Nephron (organoid): Measurements from ENCODE around the gene ZMIZ1.

ENCODE experiments used
- H3K27ac Mint-ChIP-seq, 3 experiments: 2 replicates each; pipeline ENCODE4 v1.8.0; 2020; ENCODE audit warnings: mixed read lengths in 3 of 3, mild to moderate bottlenecking in 2 of 3, moderate library complexity in 1 of 3
- H3K27me3 Mint-ChIP-seq: 2 replicates; pipeline ENCODE4 v1.8.0; 2021; ENCODE audit warnings: low read depth, mild to moderate bottlenecking, moderate library complexity, mixed read lengths
- H3K36me3 Mint-ChIP-seq: 2 replicates; pipeline ENCODE4 v1.8.0; 2020; ENCODE audit warnings: low read depth, mixed read lengths
- H3K4me1 Mint-ChIP-seq: 2 replicates; pipeline ENCODE4 v1.8.0; 2020; ENCODE audit warnings: mixed read lengths
- H3K4me3 Mint-ChIP-seq, 3 experiments: 2 replicates each; pipeline ENCODE4 v1.8.0; 2020; ENCODE audit warnings: mild to moderate bottlenecking in 3 of 3, mixed read lengths in 3 of 3, moderate library complexity in 2 of 3
- H3K9me3 Mint-ChIP-seq: 2 replicates; pipeline ENCODE4 v1.8.0; 2020; ENCODE audit warnings: mixed read lengths
- CTCF ChIP-seq, 3 experiments: fragments of 200-600 bp; sonication (generic); IDR thresholded peaks; one replicate each; pipeline ENCODE4 v1.5.0; 2021; ENCODE audit warnings: antibody characterized with exemption in 3 of 3; ENCODE audit not compliant: unreplicated experiment in 3 of 3

ZMIZ1 gene

GRCh38 chr10:79206300-79207095 is 137.7 kb downstream of the ZMIZ1 start:
- TF ChIP-seq CTCF (IDR thresholded peaks at IDR 0.05; ENCODE audit: unreplicated experiment in 3 of 3): no peak
- H3K27me3 Mint-ChIP-seq: no peaks in the 10 kb centered on the region
- H3K4me1 Mint-ChIP-seq: peaks cover 30% of the 10 kb centered on the region
- H3K27ac Mint-ChIP-seq: no peak overlapping the region
- H3K4me3 Mint-ChIP-seq: no peak overlapping the region
- peaks cover 54% of the 10 kb centered on the region for H3K36me3 Mint-ChIP-seq
- H3K9me3 Mint-ChIP-seq: no peaks in the 10 kb centered on the region

GRCh38 chr10:79207096-79207357 is 138.3 kb downstream of the ZMIZ1 start:
- no peak for TF ChIP-seq CTCF (IDR thresholded peaks at IDR 0.05; ENCODE audit: unreplicated experiment in 3 of 3)
- Mint-ChIP-seq H3K27ac (no peak overlapping the region), H3K27me3 (no peaks in the 10 kb centered on the region), H3K36me3 (peaks cover 54% of the 10 kb centered on the region), H3K4me1 (peaks cover 30% of the 10 kb centered on the region), H3K9me3 (no peaks in the 10 kb centered on the region), H3K4me3 (no peak overlapping the region)

GRCh38 chr10:79207726-79208125 is 139.0 kb downstream of the ZMIZ1 start:
- peaks cover 27% of the 10 kb centered on the region for H3K4me1 Mint-ChIP-seq
- no peaks in the 10 kb centered on the region for H3K27me3 Mint-ChIP-seq
- H3K4me3 Mint-ChIP-seq: no peak overlapping the region
- no peaks in the 10 kb centered on the region for H3K9me3 Mint-ChIP-seq
- H3K36me3 Mint-ChIP-seq: peaks cover 55% of the 10 kb centered on the region
- no peak for TF ChIP-seq CTCF (IDR thresholded peaks at IDR 0.05; ENCODE audit: unreplicated experiment in 3 of 3)
- no peak overlapping the region for H3K27ac Mint-ChIP-seq

GRCh38 chr10:79208251-79208983 is 139.7 kb downstream of the ZMIZ1 start:
- Mint-ChIP-seq H3K9me3 (no peaks in the 10 kb centered on the region), H3K27ac (peak overlapping the region in 1 of 3 experiments; percentile 23), H3K36me3 (peaks cover 58% of the 10 kb centered on the region), H3K4me3 (no peak overlapping the region), H3K4me1 (peaks cover 20% of the 10 kb centered on the region), H3K27me3 (no peaks in the 10 kb centered on the region)
- no peak for TF ChIP-seq CTCF (IDR thresholded peaks at IDR 0.05; ENCODE audit: unreplicated experiment in 3 of 3)

- H3K9me3 Mint-ChIP-seq: no peaks in the 10 kb centered on the region
- H3K4me1 Mint-ChIP-seq: peaks cover 11% of the 10 kb centered on the region
- no peak overlapping the region for H3K4me3 Mint-ChIP-seq
- no peaks in the 10 kb centered on the region for H3K27me3 Mint-ChIP-seq
- no peak for TF ChIP-seq CTCF (IDR thresholded peaks at IDR 0.05; ENCODE audit: unreplicated experiment in 3 of 3)
- H3K27ac Mint-ChIP-seq: no peak overlapping the region
- peaks cover 58% of the 10 kb centered on the region for H3K36me3 Mint-ChIP-seq
Observed at GRCh38 chr10:79209340-79209739, 140.6 kb downstream of the ZMIZ1 start.

GRCh38 chr10:79209831-79210230 is 141.1 kb downstream of the ZMIZ1 start:
- Mint-ChIP-seq H3K4me1 (peaks cover 6% of the 10 kb centered on the region), H3K9me3 (no peaks in the 10 kb centered on the region), H3K27me3 (no peaks in the 10 kb centered on the region), H3K4me3 (no peak overlapping the region), H3K36me3 (peaks cover 56% of the 10 kb centered on the region), H3K27ac (no peak overlapping the region)
- TF ChIP-seq CTCF (IDR thresholded peaks at IDR 0.05; ENCODE audit: unreplicated experiment in 3 of 3): no peak
